ENCODE data around the gene TCIRG1. TPM values are rescaled to one million over a fixed set of nuclear protein-coding genes. Genes with fewer than 3 reads are reported as not detected.

TCIRG1 gene
- total RNA-seq, 1 donor from 2014 or later = 134 TPM

DNA sequence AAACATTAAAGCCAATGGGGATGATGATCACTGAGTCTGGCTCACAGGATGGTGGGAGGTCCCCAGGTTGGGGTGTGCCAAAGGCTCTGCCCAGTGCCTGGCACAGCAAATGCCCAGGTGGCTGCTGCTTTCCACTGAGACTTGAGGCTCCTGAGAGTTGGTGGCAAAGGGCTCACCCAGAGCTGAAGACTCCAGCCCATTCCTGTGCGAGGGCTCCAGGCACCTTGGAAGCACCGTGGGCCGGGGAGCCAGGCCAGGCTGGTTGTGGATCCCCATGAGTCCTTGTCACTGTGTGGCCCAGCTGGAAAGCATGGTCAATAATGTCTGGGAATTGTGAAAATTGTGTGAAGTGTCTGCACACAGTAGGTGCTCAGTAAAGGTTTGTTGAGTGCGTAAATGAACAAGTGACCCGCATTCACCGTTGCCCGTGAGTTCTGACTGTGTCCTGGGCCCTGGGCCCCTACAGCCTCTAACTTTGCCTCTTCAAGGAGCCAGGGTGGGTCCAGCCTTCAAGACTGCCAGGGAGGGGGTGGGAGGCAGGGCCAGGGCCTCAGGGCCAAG is 32.1 kb upstream of the TCIRG1 start:
- DNase-seq (ENCODE audit: low spot score) = no peak

DNA sequence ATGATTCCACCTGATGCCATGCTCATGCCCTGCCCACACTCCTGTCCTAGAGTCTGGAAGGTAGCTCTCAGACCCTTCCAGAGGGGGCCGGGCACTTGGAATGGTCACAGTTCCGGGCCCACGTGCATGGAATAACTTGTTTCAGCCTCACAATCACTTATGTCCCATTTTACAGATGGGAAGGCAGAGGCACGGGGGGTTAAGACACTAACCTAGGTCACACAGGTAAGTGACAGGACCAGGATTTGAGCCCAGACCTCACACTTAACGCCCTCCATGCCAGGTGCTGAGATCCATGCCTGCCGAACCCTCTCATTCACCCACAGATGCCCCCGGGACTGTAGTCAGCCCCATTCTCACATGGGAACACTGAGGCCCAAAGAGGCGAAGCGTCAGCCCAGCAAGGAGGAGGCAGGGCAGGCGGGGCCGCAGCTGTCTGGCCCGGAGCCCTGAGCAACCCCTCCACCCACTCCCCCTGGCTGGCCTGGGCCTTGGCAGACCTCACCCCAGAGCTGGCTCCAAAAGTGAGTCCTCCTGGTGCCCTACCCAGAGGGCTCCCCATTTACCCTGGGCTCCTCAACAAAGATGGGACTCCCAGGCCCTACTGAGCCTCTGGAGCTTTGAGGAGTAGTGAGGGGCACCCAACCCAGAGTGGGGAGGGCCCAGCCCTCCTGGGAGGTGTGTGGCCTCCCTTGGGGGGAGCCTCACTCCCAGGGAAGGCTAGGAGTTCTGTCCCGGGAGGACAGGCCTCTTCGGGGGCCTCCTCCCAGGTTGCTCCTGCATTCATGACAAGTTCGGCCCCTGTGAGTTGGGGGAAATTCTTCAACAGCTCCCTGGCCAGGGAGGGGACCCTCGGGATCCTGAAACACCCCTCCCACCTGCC is 31.1 kb upstream of the TCIRG1 start:
- peak; percentile 41 for DNase-seq (ENCODE audit: low spot score)

DNA sequence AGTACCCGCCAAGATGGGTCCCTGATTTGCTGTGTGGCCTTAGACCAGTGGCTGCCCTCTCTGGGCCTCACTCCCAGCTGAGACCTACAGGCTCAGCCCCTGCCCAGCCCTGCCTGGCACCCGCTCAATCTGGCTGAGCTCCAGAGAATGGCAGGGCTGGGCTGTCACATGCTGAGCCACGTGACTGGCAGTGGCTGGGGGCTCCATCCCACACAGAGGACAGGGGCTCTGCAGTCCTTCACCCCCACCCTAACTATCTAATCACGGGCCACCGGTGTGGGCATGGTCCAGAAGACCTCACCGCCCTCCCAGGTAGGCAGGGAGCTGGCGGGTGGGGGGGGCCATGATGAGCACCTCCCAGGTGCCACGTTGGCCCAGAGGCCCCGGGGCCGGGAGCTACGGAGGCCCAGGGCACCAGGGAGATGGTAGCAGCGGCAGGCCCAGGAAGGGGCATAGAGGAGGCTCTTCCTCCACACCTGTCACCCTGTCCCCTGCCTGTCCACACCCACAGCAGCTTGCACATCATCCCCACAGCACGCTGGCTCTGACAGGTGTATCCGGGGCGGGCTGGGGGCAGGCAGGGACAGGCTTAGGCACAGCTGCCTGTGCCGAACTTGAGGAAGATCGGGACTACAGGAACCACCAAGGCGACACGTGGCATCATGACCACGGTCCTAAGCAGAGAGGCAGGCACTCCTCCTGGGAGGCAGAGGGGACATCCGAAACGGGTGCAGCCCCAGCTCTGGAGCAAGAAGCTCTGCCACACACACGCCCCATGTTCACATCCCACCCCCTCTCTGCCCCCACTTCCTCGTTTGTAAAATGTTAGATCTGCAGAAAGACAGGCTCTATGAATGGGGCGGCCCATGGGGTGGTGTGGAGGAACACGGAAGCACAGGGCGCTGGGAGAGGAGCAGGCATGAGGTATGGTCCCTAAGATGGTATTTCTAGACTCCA is 30.2 kb upstream of the TCIRG1 start:
- DNase-seq (ENCODE audit: low spot score) = peak; percentile 77

DNA sequence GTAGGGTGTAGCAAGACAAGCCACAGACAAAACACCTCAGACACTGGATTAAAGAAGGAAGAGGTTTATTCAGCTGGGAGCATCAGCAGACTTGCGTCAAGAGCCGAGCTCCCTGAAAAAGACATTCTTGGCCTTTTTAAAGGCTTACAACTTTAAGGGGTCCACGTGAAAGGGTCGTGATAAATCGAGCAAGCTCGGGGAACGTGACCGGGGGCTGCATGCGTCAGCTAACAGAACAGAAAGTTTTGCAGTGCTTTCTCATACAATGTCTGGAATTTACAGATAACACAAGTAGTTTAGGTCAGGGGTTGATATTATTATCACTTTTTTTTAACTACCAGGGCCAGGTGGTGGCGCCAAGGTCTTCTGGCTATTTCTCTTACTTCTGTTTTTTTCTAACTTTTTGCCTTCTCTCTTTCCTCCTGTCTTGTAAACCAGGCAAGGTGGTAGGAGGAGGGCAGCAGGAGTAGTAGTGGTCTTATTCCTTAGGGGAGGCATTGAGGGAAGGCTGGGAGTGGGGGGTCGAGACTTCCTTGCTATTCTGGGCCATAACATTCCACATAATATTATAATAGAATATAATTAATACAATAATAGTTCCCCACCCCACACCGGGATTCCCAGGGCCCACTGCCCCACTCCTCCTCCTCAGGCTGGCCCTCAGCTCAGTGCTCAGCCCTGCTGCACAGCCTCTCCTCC is 29.3 kb upstream of the TCIRG1 start:
- no peak for DNase-seq (ENCODE audit: low spot score)

- DNase-seq (ENCODE audit: low spot score) = peak; percentile 92
Observed at GRCh38 chr11:68010090-68011041, 28.5 kb upstream of the TCIRG1 start, which contains the start of gene ALDH3B1. TSS of gene ALDH3B1 (plus strand) at chr11:68010327. CDS start at chr11:68015298, 4,971 bp downstream.

GRCh38 chr11:68011051-68011943 is 27.5 kb upstream of the TCIRG1 start:
- no peak for DNase-seq (ENCODE audit: low spot score)

DNA sequence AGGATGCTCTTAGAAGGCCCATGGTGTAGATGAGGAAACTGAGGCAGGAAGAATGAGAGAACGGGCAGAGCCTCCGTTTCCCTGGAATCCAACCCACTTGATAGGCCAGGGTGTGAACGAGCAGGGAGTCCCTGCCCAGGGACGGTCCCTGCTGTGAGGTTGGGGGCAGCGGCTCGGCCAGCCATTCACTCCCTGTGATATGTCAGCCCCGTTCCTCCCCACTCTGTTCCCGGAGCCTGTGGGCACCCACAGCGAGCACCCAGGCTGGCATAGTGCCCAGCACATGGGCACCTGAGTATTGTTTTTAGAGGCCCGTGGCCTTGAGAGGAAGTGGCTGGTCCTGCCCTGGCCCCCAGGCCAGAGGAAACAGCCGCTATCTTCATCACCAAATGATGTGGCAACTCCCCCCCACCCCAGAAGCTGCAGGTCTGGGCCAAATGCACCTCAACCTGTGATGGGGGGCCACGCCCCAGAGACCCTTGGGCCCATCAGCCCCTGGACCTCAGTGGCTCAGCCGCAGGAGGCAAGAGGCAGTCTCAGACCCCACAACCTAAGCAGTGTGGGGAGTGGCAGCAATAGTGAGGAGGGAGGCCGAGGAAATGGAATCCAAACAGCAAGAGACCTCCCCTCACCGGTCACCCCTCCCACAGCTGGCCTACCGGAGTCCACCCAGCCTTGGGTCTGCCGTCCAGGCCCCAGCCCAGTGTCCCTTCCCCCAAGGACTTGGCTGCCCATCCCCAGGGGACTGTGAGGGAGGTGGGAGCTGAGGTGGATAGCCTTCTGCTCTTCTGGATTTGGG is 26.6 kb upstream of the TCIRG1 start:
- no peak for DNase-seq (ENCODE audit: low spot score)

- peak; percentile 75 for DNase-seq (ENCODE audit: low spot score)
Observed at GRCh38 chr11:68012843-68013610, 25.8 kb upstream of the TCIRG1 start.

DNA sequence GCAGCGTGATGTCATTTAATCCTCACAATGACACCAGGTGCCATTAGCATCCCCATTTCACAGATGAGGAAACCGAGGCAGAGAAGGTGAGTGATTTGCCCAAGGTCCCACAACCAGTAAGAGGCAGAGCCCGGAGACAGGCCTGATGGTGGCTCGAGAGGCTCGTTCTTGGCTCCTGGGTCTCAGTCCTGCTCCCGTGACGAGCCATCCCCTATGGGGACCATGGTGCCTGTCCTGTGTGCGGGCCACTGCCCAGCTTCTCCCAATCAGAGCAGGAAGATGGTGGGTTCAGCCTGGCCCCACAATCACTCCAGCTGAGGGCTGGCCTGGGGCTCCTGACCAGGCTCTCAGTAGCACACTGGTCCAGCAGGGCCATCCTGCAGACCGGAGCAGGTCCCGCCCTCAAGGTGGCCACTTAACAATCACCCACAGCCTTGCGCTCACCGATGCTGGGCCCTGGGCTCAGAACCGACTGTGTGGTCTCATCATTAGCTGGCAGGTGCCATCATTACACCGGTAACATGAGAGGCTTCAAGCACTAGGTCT is 25.1 kb upstream of the TCIRG1 start:
- DNase-seq (ENCODE audit: low spot score) = no peak

DNA sequence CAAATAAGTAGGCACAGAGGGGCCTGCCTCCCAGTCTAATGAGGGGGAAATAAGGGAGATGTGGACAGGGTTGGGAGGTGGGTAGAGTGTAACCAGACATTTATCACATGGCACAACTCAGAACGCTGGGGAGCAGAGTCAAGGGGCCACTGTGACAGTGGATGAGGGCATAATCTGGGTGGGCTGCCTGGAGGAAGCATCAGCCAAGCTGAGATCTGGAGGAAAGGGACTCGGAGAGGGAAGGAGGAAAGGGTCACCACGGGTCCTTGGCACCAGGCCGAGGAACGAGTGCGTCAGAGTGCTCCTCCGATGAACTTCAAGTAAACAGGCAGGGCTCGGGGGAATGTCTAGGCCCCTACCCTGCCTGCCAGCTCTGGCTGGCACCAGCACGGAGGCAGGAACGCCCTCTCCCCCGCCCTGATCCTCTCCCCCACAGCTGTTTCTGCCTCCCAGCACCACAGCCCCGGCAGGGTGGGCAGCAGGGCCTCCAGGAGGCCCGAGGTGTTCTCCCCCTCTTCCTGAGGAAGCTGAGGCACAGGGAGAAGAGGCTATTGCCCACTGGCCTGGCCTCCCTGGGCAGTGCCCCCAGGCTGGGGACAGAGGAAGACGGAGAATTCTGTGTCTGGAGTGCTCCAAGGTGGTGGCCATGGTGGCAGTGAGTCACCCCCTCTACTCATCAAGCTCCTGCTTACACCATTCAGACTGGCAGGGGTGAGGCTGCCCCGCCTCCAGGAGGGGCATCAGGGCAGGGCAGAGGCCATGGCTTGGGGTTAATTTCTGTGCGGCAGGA is 24.5 kb upstream of the TCIRG1 start:
- DNase-seq (ENCODE audit: low spot score) = peak; percentile 87

GRCh38 chr11:68014947-68015447 is 23.8 kb upstream of the TCIRG1 start:
- DNase-seq (ENCODE audit: low spot score) = no peak

DNA sequence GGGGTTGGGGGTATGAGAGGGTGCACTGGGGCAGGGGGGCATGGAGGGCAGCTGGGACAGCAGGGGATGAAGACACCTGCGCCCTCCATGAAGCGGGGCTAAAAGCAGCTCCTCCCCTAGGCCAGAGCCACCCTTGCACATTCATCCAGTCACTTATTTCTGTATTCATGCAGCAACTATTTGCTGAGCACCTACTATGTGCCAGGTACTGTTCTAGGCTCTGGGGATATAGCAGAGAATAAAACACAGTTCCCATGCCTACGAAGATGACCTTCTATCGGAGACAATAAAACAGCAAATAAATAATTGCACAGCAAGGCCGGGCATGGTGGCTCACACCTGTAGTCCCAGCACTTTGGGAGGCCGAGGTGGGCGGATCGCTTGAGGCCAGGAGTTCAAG is 23.4 kb upstream of the TCIRG1 start:
- no peak for DNase-seq (ENCODE audit: low spot score)

DNA sequence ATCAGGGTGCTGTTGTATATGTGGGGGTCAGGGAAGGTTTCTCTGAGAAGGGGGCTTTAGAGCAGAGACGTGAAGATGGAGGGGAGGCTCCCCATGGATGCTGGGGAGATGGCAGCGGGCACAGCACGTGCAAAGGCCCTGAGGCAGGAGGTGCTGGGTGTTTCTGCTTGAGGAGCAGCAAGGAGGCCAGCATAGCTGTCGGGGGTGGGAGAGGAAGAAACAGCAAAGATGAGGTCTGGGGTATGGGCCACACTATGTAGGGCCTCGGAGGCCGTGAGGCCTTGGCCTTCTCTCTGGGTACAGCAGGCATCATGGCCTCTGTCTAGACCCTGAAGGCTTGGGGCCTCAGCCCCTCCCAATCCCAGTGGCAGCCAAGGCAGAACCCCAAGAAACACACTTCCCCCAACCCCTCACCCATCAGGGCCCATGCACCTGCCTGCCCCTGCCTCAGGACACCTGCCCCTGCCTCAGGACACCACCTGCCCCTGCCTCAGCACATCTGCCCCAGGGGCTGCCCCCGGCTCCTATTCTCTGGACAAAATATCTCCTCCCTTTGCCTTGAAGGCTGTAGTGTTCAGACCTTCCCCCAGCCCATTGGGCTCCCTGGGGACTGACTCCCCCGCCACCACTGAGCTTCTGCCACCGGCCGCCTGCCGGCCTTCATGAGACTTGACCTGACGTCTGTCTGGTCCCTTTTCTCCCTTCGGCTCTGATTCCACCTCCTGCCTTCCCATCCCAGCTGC is 22.5 kb upstream of the TCIRG1 start:
- no peak for DNase-seq (ENCODE audit: low spot score)

- no peak for DNase-seq (ENCODE audit: low spot score)
Observed at GRCh38 chr11:68016904-68017817, 21.7 kb upstream of the TCIRG1 start.

Data from ureter (tissue), 1 donor.